WI38 (cell line): ENCODE results near the gene KHDC4.

Source experiments
- H3K4me3 ChIP-seq: 2 replicates; pipeline ENCODE4 v1.5.1; 2011; ENCODE audit warnings: low read depth, mild to moderate bottlenecking, control low read depth, low read length
- TF ChIP-seq, protein P1 (sequence below): IDR thresholded peaks from 2 replicates; pipeline ENCODE4 v1.5.1; 2012; ENCODE audit warnings: low read depth, mild to moderate bottlenecking, control low read depth, low read length

The KHDC4 gene

GRCh38 chr1:155911156-155912055 is 22.8 kb downstream of the KHDC4 start, which contains the start of gene RIT1:
Gene RIT1 (minus strand): TSS chr1:155911349. CDS start chr1:155910761, 588 bp downstream.
- TF ChIP-seq, protein P1, sequence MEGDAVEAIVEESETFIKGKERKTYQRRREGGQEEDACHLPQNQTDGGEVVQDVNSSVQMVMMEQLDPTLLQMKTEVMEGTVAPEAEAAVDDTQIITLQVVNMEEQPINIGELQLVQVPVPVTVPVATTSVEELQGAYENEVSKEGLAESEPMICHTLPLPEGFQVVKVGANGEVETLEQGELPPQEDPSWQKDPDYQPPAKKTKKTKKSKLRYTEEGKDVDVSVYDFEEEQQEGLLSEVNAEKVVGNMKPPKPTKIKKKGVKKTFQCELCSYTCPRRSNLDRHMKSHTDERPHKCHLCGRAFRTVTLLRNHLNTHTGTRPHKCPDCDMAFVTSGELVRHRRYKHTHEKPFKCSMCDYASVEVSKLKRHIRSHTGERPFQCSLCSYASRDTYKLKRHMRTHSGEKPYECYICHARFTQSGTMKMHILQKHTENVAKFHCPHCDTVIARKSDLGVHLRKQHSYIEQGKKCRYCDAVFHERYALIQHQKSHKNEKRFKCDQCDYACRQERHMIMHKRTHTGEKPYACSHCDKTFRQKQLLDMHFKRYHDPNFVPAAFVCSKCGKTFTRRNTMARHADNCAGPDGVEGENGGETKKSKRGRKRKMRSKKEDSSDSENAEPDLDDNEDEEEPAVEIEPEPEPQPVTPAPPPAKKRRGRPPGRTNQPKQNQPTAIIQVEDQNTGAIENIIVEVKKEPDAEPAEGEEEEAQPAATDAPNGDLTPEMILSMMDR: no peak
- H3K4me3 ChIP-seq: peak within 1 kb of the TSS; percentile 85

DNA sequence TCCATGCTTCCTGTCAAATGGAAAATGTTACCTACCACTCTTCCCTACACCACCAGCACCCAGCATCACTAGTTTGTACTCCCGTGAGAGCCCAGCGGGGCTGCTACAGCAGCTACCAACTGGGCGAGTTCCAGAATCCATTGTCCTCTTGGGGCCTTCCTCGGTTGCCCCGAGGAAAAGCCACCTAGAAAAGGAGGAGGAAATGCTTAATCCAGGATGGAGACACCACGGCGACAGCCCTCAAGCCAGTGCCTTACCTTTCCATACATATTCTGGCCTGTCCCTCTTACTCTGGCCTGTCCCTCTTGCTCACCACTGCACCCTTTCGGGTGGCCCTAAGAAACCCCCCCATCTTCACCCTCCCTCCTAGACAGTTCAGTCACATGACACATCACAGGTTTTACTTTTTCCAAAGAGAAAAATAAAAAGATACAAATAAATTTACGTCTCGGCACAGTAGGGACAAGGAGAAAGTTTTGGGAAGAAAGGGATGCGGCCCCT is 23.5 kb downstream of the KHDC4 start:
- H3K4me3 ChIP-seq: peak overlapping the region; percentile 85
- TF ChIP-seq, protein P1: no peak

GRCh38 chr1:155909894-155910293 is 24.3 kb downstream of the KHDC4 start:
- H3K4me3 ChIP-seq: peak overlapping the region; percentile 85
- TF ChIP-seq, protein P1: no peak

DNA sequence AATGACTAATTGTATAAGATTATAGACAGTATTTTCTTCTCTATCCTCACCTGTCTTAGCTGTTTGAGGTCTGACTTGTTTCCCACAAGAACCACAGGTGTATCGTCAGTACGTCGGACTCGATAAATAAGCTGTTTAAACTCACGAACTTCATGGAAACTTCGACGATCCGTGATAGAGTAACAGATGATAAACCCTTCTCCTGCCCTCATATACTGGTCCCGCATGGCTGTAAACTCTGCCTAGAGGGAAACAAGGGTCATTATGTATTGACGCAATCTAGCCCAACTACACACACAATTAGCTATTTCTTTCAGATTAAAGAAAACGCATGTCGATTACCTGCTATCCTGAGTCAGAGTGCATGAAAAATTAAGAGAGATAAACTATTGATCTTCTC is 30.0 kb downstream of the KHDC4 start:
- H3K4me3 ChIP-seq: no peak overlapping the region
- TF ChIP-seq, protein P1: no peak

DNA sequence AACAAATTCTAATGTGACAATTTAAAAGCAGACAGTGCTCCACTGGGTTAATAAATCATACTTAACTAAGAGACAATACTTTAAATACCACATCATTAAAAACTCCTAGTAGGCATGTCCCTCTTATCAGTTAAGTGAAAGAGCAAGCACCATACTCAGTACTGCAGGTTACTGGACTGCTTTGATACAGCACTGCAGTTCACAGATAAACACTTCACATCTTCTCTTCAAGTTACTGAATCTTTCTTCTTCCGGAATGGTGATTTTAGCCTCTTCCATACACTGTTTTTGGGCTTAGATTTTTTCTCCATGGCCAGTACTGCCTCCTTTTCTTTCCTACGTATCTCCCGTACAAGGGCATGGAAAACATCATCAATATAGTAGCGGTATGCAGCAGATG is 34.1 kb downstream of the KHDC4 start:
- TF ChIP-seq, protein P1: no peak
- no peak overlapping the region for H3K4me3 ChIP-seq

DNA sequence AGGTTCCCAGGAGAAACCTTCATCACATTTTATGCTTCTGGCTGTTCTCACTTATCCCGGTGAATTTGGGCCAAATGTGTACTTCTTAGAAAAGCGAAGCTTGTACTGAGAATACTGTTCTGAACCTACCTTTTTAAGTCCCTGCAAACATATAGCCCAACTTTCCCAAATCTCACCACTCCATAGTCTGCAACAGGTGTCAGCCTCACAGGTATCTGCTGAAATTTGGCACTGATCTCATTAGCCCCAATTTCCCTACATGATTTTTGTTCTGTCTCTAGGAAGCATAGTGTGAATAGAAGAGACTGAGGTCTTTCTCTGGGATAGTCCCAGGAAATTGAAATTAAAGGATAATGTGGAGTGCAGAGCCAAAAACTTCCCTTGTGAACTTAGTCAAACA is 34.5 kb downstream of the KHDC4 start:
- no peak overlapping the region for H3K4me3 ChIP-seq
- TF ChIP-seq, protein P1: no peak

DNA sequence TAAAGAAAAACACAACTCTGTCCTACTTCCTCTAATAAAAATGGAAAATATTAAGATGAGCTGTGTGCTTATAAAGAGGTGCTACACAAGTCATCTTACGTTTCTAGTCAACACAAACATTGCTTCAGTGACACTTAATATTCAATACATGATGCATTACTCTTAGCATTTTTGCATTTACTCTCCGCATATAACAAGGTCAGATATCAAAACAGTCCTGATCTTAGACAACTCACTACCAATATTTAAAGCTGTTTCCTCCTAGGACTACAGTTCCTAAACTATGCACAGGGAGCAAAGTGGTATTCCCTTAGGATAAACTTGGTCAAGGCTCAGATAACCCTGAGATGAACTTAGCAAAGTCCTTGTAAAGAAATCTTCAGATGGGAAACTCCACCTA is 35.3 kb downstream of the KHDC4 start:
- TF ChIP-seq, protein P1: no peak
- no peak overlapping the region for H3K4me3 ChIP-seq
